BLaER1 (cell line): ENCODE data around the gene SASH1.

ENCODE experiments used
- H3K27ac ChIP-seq: shearing (Covaris generic); formaldehyde crosslinking; 2 replicates; pipeline ENCODE4 v1.8.1; 2022
- H3K27me3 ChIP-seq: shearing (Covaris generic); formaldehyde crosslinking; 2 replicates; pipeline ENCODE4 v1.8.1; 2022
- H3K36me3 ChIP-seq: shearing (Covaris generic); formaldehyde crosslinking; 2 replicates; pipeline ENCODE4 v1.8.1; 2022
- H3K4me1 ChIP-seq: shearing (Covaris generic); formaldehyde crosslinking; 2 replicates; pipeline ENCODE4 v1.8.1; 2022
- H3K4me2 ChIP-seq: shearing (Covaris generic); formaldehyde crosslinking; 2 replicates; pipeline ENCODE4 v1.8.1; 2022
- H3K4me3 ChIP-seq: shearing (Covaris generic); formaldehyde crosslinking; 2 replicates; pipeline ENCODE4 v1.8.1; 2022
- H3K9ac ChIP-seq: shearing (Covaris generic); formaldehyde crosslinking; 2 replicates; pipeline ENCODE4 v1.8.1; 2022
- H3K9me3 ChIP-seq: shearing (Covaris generic); formaldehyde crosslinking; 2 replicates; pipeline ENCODE4 v1.8.1; 2022
- H4K20me1 ChIP-seq: shearing (Covaris generic); formaldehyde crosslinking; 2 replicates; pipeline ENCODE4 v1.8.1; 2022
- Cebpa-rat ChIP-seq: shearing (Covaris generic); IDR thresholded peaks from 2 replicates; pipeline ENCODE4 v1.8.1; 2022

SASH1 gene

GRCh38 chr6:148427333-148427732, 84.7 kb downstream of the SASH1 start:
- Histone ChIP-seq H3K4me2 (no peak overlapping the region), H3K9ac (no peak overlapping the region), H3K4me1 (peaks cover 29% of the 10 kb centered on the region), H4K20me1 (no peaks in the 10 kb centered on the region), H3K27ac (no peak overlapping the region), H3K9me3 (no peaks in the 10 kb centered on the region), H3K36me3 (no peaks in the 10 kb centered on the region), H3K27me3 (no peaks in the 10 kb centered on the region), H3K4me3 (no peak overlapping the region)
- no peak for TF ChIP-seq Cebpa-rat

GRCh38 chr6:148429423-148429822, 86.8 kb downstream of the SASH1 start:
- no peak overlapping the region for H3K4me2 ChIP-seq
- no peaks in the 10 kb centered on the region for H3K9me3 ChIP-seq
- no peak overlapping the region for H3K4me3 ChIP-seq
- H3K9ac ChIP-seq: no peak overlapping the region
- TF ChIP-seq Cebpa-rat: no peak
- H3K4me1 ChIP-seq: peaks cover 16% of the 10 kb centered on the region
- H3K36me3 ChIP-seq: no peaks in the 10 kb centered on the region
- no peak overlapping the region for H3K27ac ChIP-seq
- H4K20me1 ChIP-seq: no peaks in the 10 kb centered on the region
- H3K27me3 ChIP-seq: no peaks in the 10 kb centered on the region

GRCh38 chr6:148430897-148431296, 88.3 kb downstream of the SASH1 start:
- Histone ChIP-seq H3K27ac (no peak overlapping the region), H3K36me3 (no peaks in the 10 kb centered on the region), H3K27me3 (no peaks in the 10 kb centered on the region), H3K9ac (no peak overlapping the region), H3K4me3 (no peak overlapping the region), H3K4me2 (no peak overlapping the region), H4K20me1 (no peaks in the 10 kb centered on the region), H3K9me3 (no peaks in the 10 kb centered on the region), H3K4me1 (peaks cover 10% of the 10 kb centered on the region)
- no peak for TF ChIP-seq Cebpa-rat

GRCh38 chr6:148431413-148431812, 88.8 kb downstream of the SASH1 start:
- Histone ChIP-seq H3K27me3 (no peaks in the 10 kb centered on the region), H3K4me3 (no peak overlapping the region), H3K4me2 (no peak overlapping the region), H4K20me1 (no peaks in the 10 kb centered on the region), H3K27ac (no peak overlapping the region), H3K9me3 (no peaks in the 10 kb centered on the region), H3K4me1 (peaks cover 6% of the 10 kb centered on the region), H3K9ac (no peak overlapping the region), H3K36me3 (no peaks in the 10 kb centered on the region)
- TF ChIP-seq Cebpa-rat: no peak

GRCh38 chr6:148431840-148432239, 89.2 kb downstream of the SASH1 start:
- Histone ChIP-seq H3K27ac (no peak overlapping the region), H3K4me2 (no peak overlapping the region), H3K27me3 (no peaks in the 10 kb centered on the region), H3K36me3 (no peaks in the 10 kb centered on the region), H3K9me3 (no peaks in the 10 kb centered on the region), H3K9ac (no peak overlapping the region), H4K20me1 (no peaks in the 10 kb centered on the region), H3K4me1 (peaks cover 2% of the 10 kb centered on the region), H3K4me3 (no peak overlapping the region)
- 0 out of 2 replicates have a peak, but pooled peaks have one; percentile 20 for TF ChIP-seq Cebpa-rat

GRCh38 chr6:148432462-148433195, 90.0 kb downstream of the SASH1 start:
- Histone ChIP-seq H3K4me1 (no peaks in the 10 kb centered on the region), H3K27ac (no peak overlapping the region), H3K4me3 (no peak overlapping the region), H3K9ac (no peak overlapping the region), H3K4me2 (no peak overlapping the region), H3K9me3 (no peaks in the 10 kb centered on the region), H3K36me3 (no peaks in the 10 kb centered on the region), H3K27me3 (no peaks in the 10 kb centered on the region), H4K20me1 (no peaks in the 10 kb centered on the region)
- TF ChIP-seq Cebpa-rat: no peak

- Histone ChIP-seq H4K20me1 (no peaks in the 10 kb centered on the region), H3K4me2 (no peak overlapping the region), H3K27me3 (no peaks in the 10 kb centered on the region), H3K4me1 (no peaks in the 10 kb centered on the region), H3K27ac (no peak overlapping the region), H3K36me3 (no peaks in the 10 kb centered on the region), H3K9me3 (no peaks in the 10 kb centered on the region), H3K9ac (no peak overlapping the region), H3K4me3 (no peak overlapping the region)
- no peak for TF ChIP-seq Cebpa-rat
These were observed 92.7 kb downstream of the SASH1 start for GRCh38 chr6:148435386-148435785.

- H3K9me3 ChIP-seq: no peaks in the 10 kb centered on the region
- no peak overlapping the region for H3K9ac ChIP-seq
- no peak overlapping the region for H3K4me2 ChIP-seq
- TF ChIP-seq Cebpa-rat: no peak
- no peaks in the 10 kb centered on the region for H4K20me1 ChIP-seq
- H3K27ac ChIP-seq: no peak overlapping the region
- peaks cover 8% of the 10 kb centered on the region for H3K4me1 ChIP-seq
- H3K27me3 ChIP-seq: no peaks in the 10 kb centered on the region
- no peaks in the 10 kb centered on the region for H3K36me3 ChIP-seq
- H3K4me3 ChIP-seq: no peak overlapping the region
These were observed 93.8 kb downstream of the SASH1 start for GRCh38 chr6:148436466-148436865.

- no peak for TF ChIP-seq Cebpa-rat
- H3K4me2 ChIP-seq: no peak overlapping the region
- H3K27ac ChIP-seq: no peak overlapping the region
- no peak overlapping the region for H3K9ac ChIP-seq
- no peak overlapping the region for H3K4me3 ChIP-seq
- no peaks in the 10 kb centered on the region for H3K27me3 ChIP-seq
- H4K20me1 ChIP-seq: no peaks in the 10 kb centered on the region
- H3K36me3 ChIP-seq: no peaks in the 10 kb centered on the region
- peaks cover 13% of the 10 kb centered on the region for H3K4me1 ChIP-seq
- H3K9me3 ChIP-seq: no peaks in the 10 kb centered on the region
These were observed 96.0 kb downstream of the SASH1 start for GRCh38 chr6:148438632-148439031.

- Histone ChIP-seq H3K4me1 (peaks cover 13% of the 10 kb centered on the region), H3K27me3 (no peaks in the 10 kb centered on the region), H3K4me2 (no peak overlapping the region), H3K36me3 (no peaks in the 10 kb centered on the region), H4K20me1 (no peaks in the 10 kb centered on the region), H3K9me3 (no peaks in the 10 kb centered on the region), H3K9ac (no peak overlapping the region), H3K27ac (no peak overlapping the region), H3K4me3 (no peak overlapping the region)
- no peak for TF ChIP-seq Cebpa-rat
These were observed 97.4 kb downstream of the SASH1 start for GRCh38 chr6:148440016-148440415.
